H1 (cell line): ENCODE data around the gene F10. TPM values are rescaled to one million over a fixed set of nuclear protein-coding genes. Genes with fewer than 3 reads are reported as not detected.

Experiments used
- CTCF ChIA-PET: fragments of 300-600 bp; sonication (Branson Sonifier 250); formaldehyde crosslinking; loops from one replicate; lab custom pipeline; 2021; ENCODE audit not compliant: partially characterized antibody; lab: Charles Lee
- POLR2A ChIA-PET: fragments of 300-600 bp; sonication (Branson Sonifier 250); formaldehyde crosslinking; loops from one replicate; lab custom pipeline; 2021; ENCODE audit warnings: inconsistent platforms; ENCODE audit not compliant: partially characterized antibody; lab: Charles Lee
- DNase-seq, 2 experiments: peaks; one replicate each; pipeline versions ENCODE4 v3.0.0 to v3.0.0-alpha.2; 2010 to 2022; ENCODE audit warnings: low spot score in 2 of 2, low read depth in 1 of 2, mixed read lengths in 1 of 2
- FAIRE-seq: peaks from 2 replicates; lab custom pipeline; 2011; peaks lifted over from hg19 to GRCh38; lab: Jason Lieb, UNC
- H2AFZ ChIP-seq: 2 replicates; pipeline ENCODE4 v1.8.1; 2012; ENCODE audit warnings: low read length, inconsistent platforms
- H2AK5ac ChIP-seq: 2 replicates; pipeline ENCODE4 v1.6.1; 2013; ENCODE audit warnings: low read depth, low read length
- H2BK120ac ChIP-seq: replicated peaks from 2 replicates; pipeline ENCODE3; 2013; ENCODE audit warnings: low read depth, low read length, inconsistent platforms
- H2BK12ac ChIP-seq: 2 replicates; pipeline ENCODE4 v1.6.1; 2013; ENCODE audit warnings: low read depth, low read length
- H2BK15ac ChIP-seq: 2 replicates; pipeline ENCODE4 v1.6.1; 2013; ENCODE audit warnings: low read length
- H2BK20ac ChIP-seq: 2 replicates; pipeline ENCODE4 v1.6.1; 2013; ENCODE audit warnings: low read length
- H2BK5ac ChIP-seq: 2 replicates; pipeline ENCODE4 v1.6.1; 2013; ENCODE audit warnings: low read depth, low read length
- H3K14ac ChIP-seq: 2 replicates; pipeline ENCODE4 v1.6.1; 2013; ENCODE audit warnings: inconsistent platforms; ENCODE audit not compliant: insufficient read length
- H3K18ac ChIP-seq: 2 replicates; pipeline ENCODE4 v1.6.1; 2013; ENCODE audit warnings: low read length; ENCODE audit errors: extremely low read depth
- H3K23ac ChIP-seq: 2 replicates; pipeline ENCODE4 v1.6.1; 2013; ENCODE audit warnings: inconsistent platforms; ENCODE audit not compliant: insufficient read length
- H3K23me2 ChIP-seq: 2 replicates; pipeline ENCODE4 v1.6.1; 2013; ENCODE audit warnings: low read depth, low read length
- H3K27ac ChIP-seq: 2 replicates; pipeline ENCODE4 v1.6.1; 2011; ENCODE audit warnings: low read depth, low read length, inconsistent platforms
- H3K27me3 ChIP-seq, 4 experiments: replicated peaks in 1 of 4; 1 replicate in 1 of 4; 2 replicates in 3 of 4; pipeline versions ENCODE4 v1.6.1 to v1.8.1; 2011 to 2013; ENCODE audit warnings: low read length in 3 of 4, mild to moderate bottlenecking in 3 of 4, inconsistent platforms in 2 of 4, mixed read lengths in 2 of 4, moderate library complexity in 1 of 4; ENCODE audit not compliant: control insufficient read depth in 3 of 4, insufficient read depth in 3 of 4; ENCODE audit errors: extremely low read depth in 1 of 4
- H3K36me3 ChIP-seq, 4 experiments: 2 replicates each; pipeline versions ENCODE4 v1.6.1 to v1.8.1; 2011 to 2013; ENCODE audit warnings: mild to moderate bottlenecking in 4 of 4, low read length in 3 of 4, moderate library complexity in 2 of 4, control low read depth in 1 of 4, inconsistent platforms in 1 of 4; ENCODE audit not compliant: insufficient read depth in 4 of 4, control insufficient read depth in 2 of 4
- H3K4ac ChIP-seq: replicated peaks from 2 replicates; pipeline ENCODE3; 2013; ENCODE audit warnings: low read length, low read depth, mixed read lengths, inconsistent platforms; ENCODE audit not compliant: insufficient read length
- H3K4me1 ChIP-seq, 4 experiments: replicated peaks in 1 of 4; 1 replicate in 1 of 4; 2 replicates in 3 of 4; pipeline versions ENCODE4 v1.6.1 to v1.8.1; 2011 to 2013; ENCODE audit warnings: low read length in 3 of 4, inconsistent platforms in 2 of 4, mixed read lengths in 1 of 4; ENCODE audit not compliant: insufficient read depth in 4 of 4, control insufficient read depth in 3 of 4
- H3K4me2 ChIP-seq, 2 experiments: 2 replicates each; pipeline versions ENCODE4 v1.6.1 to v1.8.1; 2011 to 2013; ENCODE audit warnings: low read depth in 2 of 2, low read length in 2 of 2, control low read depth in 1 of 2, inconsistent platforms in 1 of 2, mild to moderate bottlenecking in 1 of 2; ENCODE audit not compliant: insufficient read depth in 1 of 2
- H3K4me3 ChIP-seq, 4 experiments: fragments of 200-600, 300-600 bp in 1 of 4; sonication (generic), shearing (Covaris generic), sonication (Bioruptor Twin) in 1 of 4; 2 replicates each; pipeline versions ENCODE4 v1.5.1 to v1.8.1; 2011 to 2016; ENCODE audit warnings: low read length in 4 of 4, low read depth in 3 of 4, control low read depth in 2 of 4, inconsistent platforms in 2 of 4, mild to moderate bottlenecking in 2 of 4, mixed read lengths in 1 of 4, moderate library complexity in 1 of 4; ENCODE audit not compliant: insufficient read depth in 2 of 4; ENCODE audit errors: extremely low read depth in 1 of 4
- H3K56ac ChIP-seq: replicated peaks from 2 replicates; pipeline ENCODE3; 2013; ENCODE audit warnings: low read depth, mild to moderate bottlenecking, mixed read lengths, low read length, inconsistent platforms; ENCODE audit not compliant: insufficient read length
- H3K79me1 ChIP-seq: 2 replicates; pipeline ENCODE4 v1.6.1; 2013; ENCODE audit warnings: low read depth, low read length, control low read depth
- H3K79me2 ChIP-seq, 2 experiments: 2 replicates each; pipeline versions ENCODE4 v1.6.1 to v1.8.1; 2012 to 2013; ENCODE audit warnings: low read length in 2 of 2, mild to moderate bottlenecking in 2 of 2, inconsistent platforms in 1 of 2; ENCODE audit not compliant: insufficient read depth in 2 of 2, control insufficient read depth in 1 of 2
- H3K9ac ChIP-seq, 4 experiments: replicated peaks in 1 of 4; 1 replicate in 1 of 4; 2 replicates in 3 of 4; pipeline versions ENCODE4 v1.6.1 to v1.8.1; 2011 to 2013; ENCODE audit warnings: low read depth in 3 of 4, low read length in 3 of 4, control low read depth in 2 of 4, mild to moderate bottlenecking in 2 of 4, moderate library complexity in 2 of 4, inconsistent platforms in 1 of 4; ENCODE audit errors: extremely low read depth in 1 of 4
- H3K9me3 ChIP-seq, 2 experiments: 2 replicates each; pipeline versions ENCODE4 v1.6.1 to v1.8.1; 2012 to 2013; ENCODE audit warnings: mild to moderate bottlenecking in 2 of 2, moderate library complexity in 2 of 2, control low read depth in 1 of 2, inconsistent platforms in 1 of 2, low read depth in 1 of 2, low read length in 1 of 2, mixed read lengths in 1 of 2; ENCODE audit not compliant: insufficient read depth in 2 of 2
- H4K20me1 ChIP-seq, 2 experiments: replicated peaks in 1 of 2; 2 replicates each; pipeline versions ENCODE3 to v1.8.1; 2011 to 2013; ENCODE audit warnings: inconsistent platforms in 2 of 2, low read length in 2 of 2, mild to moderate bottlenecking in 1 of 2; ENCODE audit not compliant: insufficient read depth in 2 of 2, control insufficient read depth in 1 of 2
- H4K5ac ChIP-seq: 2 replicates; pipeline ENCODE4 v1.6.1; 2013; ENCODE audit warnings: low read length, low read depth, mixed read lengths, inconsistent platforms; ENCODE audit not compliant: insufficient read length
- H4K8ac ChIP-seq: 2 replicates; pipeline ENCODE4 v1.8.0; 2013; ENCODE audit warnings: mild to moderate bottlenecking, moderate library complexity, low read length, inconsistent platforms; ENCODE audit not compliant: insufficient read depth; ENCODE audit errors: extremely low read depth
- H4K91ac ChIP-seq: replicated peaks from 2 replicates; pipeline ENCODE3; 2013; ENCODE audit warnings: low read length, mixed read lengths, inconsistent platforms; ENCODE audit not compliant: insufficient read length
- POLR2A ChIP-seq, 2 experiments: IDR thresholded peaks; 1 replicate in 1 of 2; 2 replicates in 1 of 2; pipeline ENCODE4 v1.6.1; 2011; ENCODE audit warnings: low read depth in 2 of 2, low read length in 2 of 2, mild to moderate bottlenecking in 2 of 2; ENCODE audit errors: control extremely low read depth in 1 of 2
- POLR2AphosphoS5 ChIP-seq: IDR thresholded peaks from 2 replicates; pipeline ENCODE4 v1.6.1; 2011; ENCODE audit warnings: low read depth, low read length
- TAF7 ChIP-seq: optimal IDR thresholded peaks from 2 replicates; pipeline ENCODE3; 2011; ENCODE audit warnings: low read depth, mild to moderate bottlenecking, inconsistent platforms, low read length, moderate library complexity, borderline replicate concordance
- TBP ChIP-seq: IDR thresholded peaks from 2 replicates; pipeline ENCODE4 v1.6.1; 2011; ENCODE audit warnings: low read depth, low read length, improper control_type of control experiment
- TEAD4 ChIP-seq: IDR thresholded peaks from 2 replicates; pipeline ENCODE4 v1.6.1; 2012; ENCODE audit warnings: low read depth, low read length, inconsistent platforms, mixed read lengths
- WGBS, 2 experiments: shearing (Covaris generic) in 1 of 2; methylation state at CpG; one replicate each; pipeline versions ENCODE4 v1.1.6 to v1.1.7; 2013 to 2015; ENCODE audit warnings: low lambda C conversion rate in 2 of 2, mixed read lengths in 2 of 2, inconsistent platforms in 1 of 2, low coverage in 1 of 2, missing lambda C conversion rate in 1 of 2; ENCODE audit not compliant: insufficient replicate concordance in 2 of 2, insufficient coverage in 1 of 2, insufficient read length in 1 of 2; ENCODE audit errors: extremely low coverage in 1 of 2, missing lambda C conversion rate in 1 of 2; 5-methylcytosine and 5-hydroxymethylcytosine counted together
- polyA plus RNA-seq, 7 experiments: library from polyadenylated mRNA; depleted of rRNA in 3 of 7; stranded (reverse) in 5 of 7; unstranded in 2 of 7; fragments of >200 nt in 5 of 7; fragments of 200-250 nt in 2 of 7; gene quantifications; 1 replicate in 5 of 7; 2 replicates in 1 of 7; 4 replicates in 1 of 7; pipeline versions ENCODE4 v1.2.1 to v1.2.3, GENCODE V29; 2011 to 2013; ENCODE audit warnings: missing spikeins in 2 of 7, mixed read lengths in 2 of 7
- total RNA-seq: library from RNA; stranded (reverse); fragmentation: NEBNext Ultra II Directional; extraction: Animal tissue kit (Norgen Biotek cat#: 25700); gene quantifications from 2 replicates; pipeline ENCODE4 v1.2.1, GENCODE V29; 2021

Gene F10
- total and polyA plus RNA-seq, 2 of the 8 experiments (the other 6 are each of a cell fraction or from before 2014, with no cell fraction given) = 2.0 to 4.2 TPM

DNA sequence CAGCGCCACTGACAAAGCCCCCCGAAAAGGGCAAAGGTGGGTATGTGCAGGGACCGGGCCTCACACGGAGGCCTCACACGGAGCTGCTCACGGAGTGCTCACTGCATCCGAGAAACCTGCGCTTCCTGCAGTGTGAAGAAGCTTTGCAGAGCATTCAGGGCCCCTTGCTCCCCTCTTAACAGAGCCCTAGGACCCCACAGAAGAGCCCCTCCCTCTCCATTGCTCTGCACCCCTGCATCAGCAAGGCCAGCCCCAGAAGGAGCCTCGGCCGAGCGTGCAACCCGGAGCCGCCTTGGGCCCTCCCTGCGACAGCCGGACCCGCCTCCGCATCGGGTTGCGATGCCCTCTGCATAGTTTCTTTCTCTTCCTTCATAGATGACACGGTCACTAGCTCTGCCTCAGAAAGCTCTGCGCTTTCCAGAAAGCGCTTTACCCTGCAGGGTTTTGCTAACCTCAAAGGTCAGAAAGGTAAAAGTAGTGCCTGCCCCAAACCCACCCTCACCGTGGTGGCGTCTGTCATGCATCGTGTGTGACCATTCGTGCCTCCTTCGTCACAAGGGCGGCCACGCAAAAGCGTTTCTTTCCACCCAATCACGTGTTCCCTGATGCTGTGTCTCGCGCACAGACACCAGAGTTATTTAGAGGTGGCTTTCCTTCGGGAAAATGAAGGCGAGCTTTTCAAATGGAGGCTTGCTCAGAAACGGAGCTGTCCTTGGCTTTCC is 32.7 kb upstream of the F10 start:
- no peak overlapping the region for H3K9ac ChIP-seq
- no peak overlapping the region for H3K4me3 ChIP-seq
- H3K4ac ChIP-seq = peak overlapping the region; percentile 8
- FAIRE-seq (no peak), DNase-seq (no peak)
- H3K79me1 ChIP-seq = no peaks in the 10 kb centered on the region
- TF ChIP-seq POLR2AphosphoS5 (peak; percentile 86), TEAD4 (no peak), POLR2A (IDR thresholded peaks at IDR 0.05; ENCODE audit: control extremely low read depth in 1 of 2, low read depth in 2 of 2, low read length in 2 of 2) (peak in 1 of 2 experiments; percentile 72; a peak in 1 of 3 replicates), TAF7 (peak; percentile 97), TBP (peak; percentile 44; the same call in 1 of the 2 replicates)
- 79% methylated on average over 28 of the region's 36 CpGs; no CpG with 5 or more reads in 1 of the 2 experiments for whole genome bisulfite sequencing, 2 experiments
- H3K18ac ChIP-seq = 0 out of 2 replicates have a peak overlapping the region, but pooled peaks have one; percentile 43
- H3K27me3 ChIP-seq = no peaks in the 10 kb centered on the region
- peak overlapping the region; percentile 28; the same call in 1 of the 2 replicates for H2AFZ ChIP-seq
- H4K8ac ChIP-seq = no peak overlapping the region
- H4K91ac ChIP-seq = peak overlapping the region; percentile 11
- no peaks in the 10 kb centered on the region for H4K20me1 ChIP-seq
- H3K14ac ChIP-seq = no peak overlapping the region
- 0 out of 2 replicates have a peak overlapping the region, but pooled peaks have one; percentile 75 for H2BK12ac ChIP-seq
- H3K36me3 ChIP-seq = peaks cover 3 to 8% (median 4%) of the 10 kb centered on the region in 4 experiments; a peak in 4 of 8 replicates
- 0 out of 2 replicates have a peak overlapping the region, but pooled peaks have one; percentile 88 for H2BK15ac ChIP-seq
- peaks cover 0 to 6% (median 4%) of the 10 kb centered on the region in 4 experiments; a peak in 2 of 7 replicates for H3K4me1 ChIP-seq
- no peaks in the 10 kb centered on the region for H3K79me2 ChIP-seq
- no peak overlapping the region for H4K5ac ChIP-seq
- no peak overlapping the region for H2AK5ac ChIP-seq
- H2BK5ac ChIP-seq = 0 out of 2 replicates have a peak overlapping the region, but pooled peaks have one; percentile 61
- no peaks in the 10 kb centered on the region for H3K9me3 ChIP-seq
- H3K4me2 ChIP-seq = peak overlapping the region in 1 of 2 experiments; percentile 59; a peak in 2 of 4 replicates
- 0 out of 2 replicates have a peak overlapping the region, but pooled peaks have one; percentile 34 for H2BK20ac ChIP-seq
- H3K23ac ChIP-seq = no peak overlapping the region
- H3K56ac ChIP-seq = no peak overlapping the region
- peak overlapping the region; percentile 29 for H2BK120ac ChIP-seq
- ChIA-PET POLR2A (interaction anchor here (0.9 to 2.1 kb wide), 4 partner anchors 14 to 30 kb away, joined by 3 to 5 read pairs (median 4); no protein-coding TSS in a partner anchor), CTCF (interaction anchor here (0.6 to 3.1 kb wide), 19 partner anchors 9 to 122 kb away, joined by 3 to 16 read pairs (median 4); no protein-coding TSS in a partner anchor)
- H3K23me2 ChIP-seq = peaks cover 2% of the 10 kb centered on the region; the same call in 1 of the 2 replicates
- no peak overlapping the region for H3K27ac ChIP-seq
